GM18870 (cell line): Measurements from ENCODE around the gene MUC5AC.

Source experiments
- ATAC-seq: cut with Tn5 transposase; IDR thresholded peaks from one replicate; pipeline ENCODE4 v1.9.1; 2021; ENCODE audit warnings: moderate library complexity; ENCODE audit not compliant: unreplicated experiment

Gene MUC5AC

GRCh38 chr11:1120532-1121330, 37.0 kb upstream of the MUC5AC start:
- ATAC-seq = no peak

GRCh38 chr11:1121331-1121812, 36.4 kb upstream of the MUC5AC start:
- no peak for ATAC-seq

GRCh38 chr11:1121813-1122663, 35.7 kb upstream of the MUC5AC start:
- no peak for ATAC-seq

GRCh38 chr11:1122664-1123002, 35.1 kb upstream of the MUC5AC start:
- no peak for ATAC-seq

- no peak for ATAC-seq
Measured at GRCh38 chr11:1123970-1124369, 33.8 kb upstream of the MUC5AC start.

GRCh38 chr11:1125803-1126202, 31.9 kb upstream of the MUC5AC start:
- no peak for ATAC-seq

- no peak for ATAC-seq
Measured at GRCh38 chr11:1126491-1126926, 31.2 kb upstream of the MUC5AC start.

GRCh38 chr11:1126935-1127663, 30.7 kb upstream of the MUC5AC start:
- ATAC-seq = no peak

GRCh38 chr11:1127664-1128162, 30.0 kb upstream of the MUC5AC start:
- ATAC-seq = no peak

GRCh38 chr11:1128311-1129142, 29.2 kb upstream of the MUC5AC start:
- no peak for ATAC-seq

GRCh38 chr11:1129143-1129610, 28.6 kb upstream of the MUC5AC start:
- no peak for ATAC-seq

- ATAC-seq = no peak
Measured at GRCh38 chr11:1129611-1130160, 28.1 kb upstream of the MUC5AC start.

- ATAC-seq = no peak
Measured at GRCh38 chr11:1130276-1131032, 27.3 kb upstream of the MUC5AC start.

GRCh38 chr11:1131033-1131911, 26.5 kb upstream of the MUC5AC start:
- no peak for ATAC-seq

- no peak for ATAC-seq
Measured at GRCh38 chr11:1134848-1135445, 22.8 kb upstream of the MUC5AC start.

GRCh38 chr11:1138097-1138496, 19.7 kb upstream of the MUC5AC start:
- ATAC-seq = no peak

- ATAC-seq = no peak
Measured at GRCh38 chr11:1139441-1140083, 18.2 kb upstream of the MUC5AC start.
